H1 (cell line): ENCODE results near the gene RBM15B. TPM values are rescaled to one million over a fixed set of nuclear protein-coding genes. Genes with fewer than 3 reads are reported as not detected.

Experiments used
- ATF3 ChIP-seq: IDR thresholded peaks from 2 replicates; pipeline ENCODE4 v1.6.1; 2011; ENCODE audit warnings: low read depth, mild to moderate bottlenecking, low read length; ENCODE audit not compliant: insufficient read depth
- BACH1 ChIP-seq: IDR thresholded peaks from 2 replicates; pipeline ENCODE4 v1.6.1; 2012; ENCODE audit warnings: low read length, improper control_type of control experiment
- CBX8 ChIP-seq: fragments of 300-800, 300-1000 bp; sonication (generic); IDR thresholded peaks from 2 replicates; pipeline ENCODE4 v1.7.1; 2016; ENCODE audit warnings: low read depth, low read length, borderline replicate concordance
- CHD1 ChIP-seq: IDR thresholded peaks from 2 replicates; pipeline ENCODE4 v1.6.1; 2012; ENCODE audit warnings: low read depth, low read length, improper control_type of control experiment
- CHD7 ChIP-seq: fragments of 300-600 bp; sonication (generic); IDR thresholded peaks from 2 replicates; pipeline ENCODE4 v1.7.1; 2012; ENCODE audit warnings: low read length, moderate library complexity, mild to moderate bottlenecking, inconsistent platforms; ENCODE audit not compliant: insufficient replicate concordance
- NANOG ChIP-seq: IDR thresholded peaks from 2 replicates; pipeline ENCODE4 v1.6.1; 2011; ENCODE audit warnings: low read length, low read depth, mild to moderate bottlenecking, inconsistent platforms; ENCODE audit not compliant: insufficient read depth, poor library complexity, severe bottlenecking
- RBBP5 ChIP-seq: IDR thresholded peaks from 2 replicates; pipeline ENCODE4 v1.7.1; 2012; ENCODE audit warnings: low read depth, mild to moderate bottlenecking, inconsistent platforms, low read length, moderate library complexity, borderline replicate concordance
- SIX5 ChIP-seq: IDR thresholded peaks from 2 replicates; pipeline ENCODE4 v1.6.1; 2011; ENCODE audit warnings: mild to moderate bottlenecking, low read depth, low read length
- polyA plus RNA-seq, 7 experiments: library from polyadenylated mRNA; depleted of rRNA in 3 of 7; stranded (reverse) in 5 of 7; unstranded in 2 of 7; fragments of >200 nt in 5 of 7; fragments of 200-250 nt in 2 of 7; gene quantifications; 1 replicate in 5 of 7; 2 replicates in 1 of 7; 4 replicates in 1 of 7; pipeline versions ENCODE4 v1.2.1 to v1.2.3, GENCODE V29; 2011 to 2013; ENCODE audit warnings: missing spikeins in 2 of 7, mixed read lengths in 2 of 7
- total RNA-seq: library from RNA; stranded (reverse); fragmentation: NEBNext Ultra II Directional; extraction: Animal tissue kit (Norgen Biotek cat#: 25700); gene quantifications from 2 replicates; pipeline ENCODE4 v1.2.1, GENCODE V29; 2021

Gene RBM15B
- total and polyA plus RNA-seq, 2 of the 8 experiments (the other 6 are each of a cell fraction or from before 2014, with no cell fraction given) = 22.2 to 59.1 TPM

GRCh38 chr3:51350751-51351150, 40.3 kb upstream of the RBM15B start (continued):
- TF ChIP-seq CHD7 (no peak), RBBP5 (no peak), NANOG (no peak), BACH1 (no peak), ATF3 (no peak), CBX8 (no peak), SIX5 (no peak), CHD1 (no peak)
